HG03520 (cell line): ENCODE results near the gene CSNK2A1.
"Not testable (repeated sequence)": the region's sequence is repeated elsewhere in the genome, so short reads cannot be mapped to it uniquely, and the experiment has no call there.

Source experiments
- ATAC-seq: cut with Tn5 transposase; IDR thresholded peaks from one replicate; pipeline ENCODE4 v1.9.1; 2021; ENCODE audit warnings: mild to moderate bottlenecking, moderate library complexity; ENCODE audit not compliant: unreplicated experiment

Gene CSNK2A1

GRCh38 chr20:543369-544152 is at the start of gene CSNK2A1:
TSS of gene CSNK2A1 (minus strand) at chr20:543790. CDS start at chr20:508551, 35,239 bp downstream.
- ATAC-seq, result peak; percentile 93

- no peak for ATAC-seq
Observed at GRCh38 chr20:592506-592905, 48.9 kb upstream of the CSNK2A1 start.

GRCh38 chr20:591941-592340 is 48.4 kb upstream of the CSNK2A1 start:
- ATAC-seq, result no peak

GRCh38 chr20:588932-589672 is 45.5 kb upstream of the CSNK2A1 start:
- ATAC-seq, result peak; percentile 81

GRCh38 chr20:588476-588875 is 44.9 kb upstream of the CSNK2A1 start:
- no peak for ATAC-seq

GRCh38 chr20:584971-585301 is 41.3 kb upstream of the CSNK2A1 start:
- no peak for ATAC-seq

GRCh38 chr20:584161-584970 is 40.8 kb upstream of the CSNK2A1 start:
- ATAC-seq, result no peak

GRCh38 chr20:582204-582603 is 38.6 kb upstream of the CSNK2A1 start:
- ATAC-seq, result no peak

- ATAC-seq, result not testable (repeated sequence)
Observed at GRCh38 chr20:578940-579690, 35.5 kb upstream of the CSNK2A1 start.

- no peak for ATAC-seq
Observed at GRCh38 chr20:577167-577791, 33.7 kb upstream of the CSNK2A1 start.

- no peak for ATAC-seq
Observed at GRCh38 chr20:576156-576555, 32.6 kb upstream of the CSNK2A1 start.

GRCh38 chr20:575230-575629 is 31.6 kb upstream of the CSNK2A1 start:
- no peak for ATAC-seq

GRCh38 chr20:574297-574942 is 30.8 kb upstream of the CSNK2A1 start:
- ATAC-seq, result no peak

- no peak for ATAC-seq
Observed at GRCh38 chr20:573414-574296, 30.1 kb upstream of the CSNK2A1 start.

GRCh38 chr20:572727-573126 is 29.1 kb upstream of the CSNK2A1 start:
- no peak for ATAC-seq

- ATAC-seq, result no peak
Observed at GRCh38 chr20:571754-572441, 28.3 kb upstream of the CSNK2A1 start.

GRCh38 chr20:568673-569415 is 25.3 kb upstream of the CSNK2A1 start:
- ATAC-seq, result no peak
